GM12891 (cell line): Measurements from ENCODE around the gene RCAN3.

ENCODE experiments used
- PAX5 ChIP-seq: IDR thresholded peaks from 2 replicates; pipeline ENCODE4 v1.6.1; 2011; ENCODE audit warnings: low read length, moderate library complexity, mild to moderate bottlenecking; ENCODE audit not compliant: insufficient read depth, severe bottlenecking
- POLR2A ChIP-seq: IDR thresholded peaks from 2 replicates; pipeline ENCODE4 v1.6.1; 2011; ENCODE audit warnings: low read depth, low read length, control low read depth
- POLR2AphosphoS5 ChIP-seq: IDR thresholded peaks from 2 replicates; pipeline ENCODE4 v1.6.1; 2011; ENCODE audit warnings: low read depth, low read length, control low read depth
- POU2F2 ChIP-seq: IDR thresholded peaks from 2 replicates; pipeline ENCODE4 v1.6.1; 2011; ENCODE audit warnings: low read depth, mild to moderate bottlenecking, control low read depth, low read length, moderate library complexity
- SPI1 ChIP-seq: IDR thresholded peaks from 2 replicates; pipeline ENCODE4 v1.6.1; 2011; ENCODE audit warnings: low read depth, low read length, control low read depth
- TAF1 ChIP-seq: IDR thresholded peaks from 2 replicates; pipeline ENCODE4 v1.6.1; 2011; ENCODE audit warnings: low read depth, low read length, control low read depth

DNA sequence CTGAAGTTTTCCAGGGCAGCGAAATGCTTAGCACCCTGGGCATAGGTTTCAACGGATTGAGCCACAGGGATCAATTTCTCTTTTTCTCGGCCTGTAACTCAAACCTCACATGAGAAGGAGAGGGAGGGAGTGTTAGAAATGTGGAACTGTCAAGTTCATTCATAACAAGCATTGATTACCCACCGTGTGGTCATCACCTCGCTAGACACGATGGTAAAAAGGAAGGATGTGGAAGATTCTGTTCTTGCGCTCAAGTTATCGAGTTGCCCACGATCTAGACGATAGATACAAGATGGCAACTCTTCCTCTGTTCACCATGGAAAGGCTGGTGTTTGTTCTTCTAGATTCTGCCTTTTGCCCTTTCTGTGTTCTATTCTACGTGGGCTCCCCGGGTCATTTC, 4.0 kb upstream of the RCAN3 start:
- TF ChIP-seq POLR2A (no peak), POLR2AphosphoS5 (no peak), TAF1 (no peak), SPI1 (no peak), POU2F2 (no peak), PAX5 (no peak)
